ENCODE data around the gene IFNK.

IFNK gene

GRCh38 chr9:27554712-27555111 lies 30.6 kb downstream of the IFNK start:
- TF ChIP-seq EZH2phosphoT487 (conservative IDR thresholded peaks at IDR 0.05; ENCODE audit: low read length) (no peak), CTCF (IDR thresholded peaks at IDR 0.05; ENCODE audit: insufficient read depth, low read length, poor library complexity, severe bottlenecking) (no peak)
- Histone ChIP-seq H3K4me2 (ENCODE audit: low read depth, low read length, poor library complexity, severe bottlenecking) (no peak overlapping the region), H3K27ac (ENCODE audit: low read depth, low read length) (no peak overlapping the region), H3K4me3 (ENCODE audit: insufficient read depth, low read length, poor library complexity, severe bottlenecking) (no peak overlapping the region), H2AFZ (ENCODE audit: low read depth, low read length, severe bottlenecking) (no peak overlapping the region), H3F3A (ENCODE audit: insufficient read depth) (no peaks in the 10 kb centered on the region), H3K9ac (ENCODE audit: low read length) (no peak overlapping the region), H3K36me3 (ENCODE audit: low read length) (peaks cover 3% of the 10 kb centered on the region; the same call in 1 of the 2 replicates), H3K9me3 (ENCODE audit: insufficient read depth, low read length) (no peaks in the 10 kb centered on the region), H3K27me3 (ENCODE audit: low read length) (no peaks in the 10 kb centered on the region), H3K9me2 (replicated peaks; ENCODE audit: insufficient read depth, low read length) (no peaks in the 10 kb centered on the region), H3K79me2 (ENCODE audit: insufficient read depth, low read length) (no peaks in the 10 kb centered on the region), H4K20me1 (ENCODE audit: low read depth, low read length) (no peaks in the 10 kb centered on the region)

GRCh38 chr9:27556470-27556869 lies 32.4 kb downstream of the IFNK start:
- Histone ChIP-seq H3K4me3 (ENCODE audit: insufficient read depth, low read length, poor library complexity, severe bottlenecking) (no peak overlapping the region), H2AFZ (ENCODE audit: low read depth, low read length, severe bottlenecking) (no peak overlapping the region), H3K9me3 (ENCODE audit: insufficient read depth, low read length) (no peaks in the 10 kb centered on the region), H3K27ac (ENCODE audit: low read depth, low read length) (no peak overlapping the region), H3K36me3 (ENCODE audit: low read length) (peaks cover 15% of the 10 kb centered on the region; the same call in 1 of the 2 replicates), H3K9me2 (replicated peaks; ENCODE audit: insufficient read depth, low read length) (no peaks in the 10 kb centered on the region), H3K27me3 (ENCODE audit: low read length) (no peaks in the 10 kb centered on the region), H4K20me1 (ENCODE audit: low read depth, low read length) (no peaks in the 10 kb centered on the region), H3F3A (ENCODE audit: insufficient read depth) (no peaks in the 10 kb centered on the region), H3K79me2 (ENCODE audit: insufficient read depth, low read length) (no peaks in the 10 kb centered on the region), H3K9ac (ENCODE audit: low read length) (no peak overlapping the region), H3K4me2 (ENCODE audit: low read depth, low read length, poor library complexity, severe bottlenecking) (no peak overlapping the region)
- TF ChIP-seq EZH2phosphoT487 (conservative IDR thresholded peaks at IDR 0.05; ENCODE audit: low read length) (no peak), CTCF (IDR thresholded peaks at IDR 0.05; ENCODE audit: insufficient read depth, low read length, poor library complexity, severe bottlenecking) (no peak)

GRCh38 chr9:27558307-27558706 lies 34.2 kb downstream of the IFNK start:
- H3F3A ChIP-seq (ENCODE audit: insufficient read depth), result no peaks in the 10 kb centered on the region
- H3K9ac ChIP-seq (ENCODE audit: low read length), result no peak overlapping the region
- H3K27ac ChIP-seq (ENCODE audit: low read depth, low read length), result no peak overlapping the region
- H3K36me3 ChIP-seq (ENCODE audit: low read length), result peaks cover 15% of the 10 kb centered on the region; the same call in 1 of the 2 replicates
- no peaks in the 10 kb centered on the region for H3K9me2 ChIP-seq (replicated peaks; ENCODE audit: insufficient read depth, low read length)
- H3K27me3 ChIP-seq (ENCODE audit: low read length), result no peaks in the 10 kb centered on the region
- H3K79me2 ChIP-seq (ENCODE audit: insufficient read depth, low read length), result no peaks in the 10 kb centered on the region
- H3K4me2 ChIP-seq (ENCODE audit: low read depth, low read length, poor library complexity, severe bottlenecking), result no peak overlapping the region
- H3K4me3 ChIP-seq (ENCODE audit: insufficient read depth, low read length, poor library complexity, severe bottlenecking), result no peak overlapping the region
- no peak overlapping the region for H2AFZ ChIP-seq (ENCODE audit: low read depth, low read length, severe bottlenecking)
- H3K9me3 ChIP-seq (ENCODE audit: insufficient read depth, low read length), result no peaks in the 10 kb centered on the region
- no peaks in the 10 kb centered on the region for H4K20me1 ChIP-seq (ENCODE audit: low read depth, low read length)
- TF ChIP-seq CTCF (IDR thresholded peaks at IDR 0.05; ENCODE audit: insufficient read depth, low read length, poor library complexity, severe bottlenecking) (no peak), EZH2phosphoT487 (conservative IDR thresholded peaks at IDR 0.05; ENCODE audit: low read length) (no peak)

Data from SU-DHL-6 (cell line).